Fibroblast of villous mesenchyme (primary cell): Measurements from ENCODE around the gene SUCLG2. TPM values are rescaled to one million over a fixed set of nuclear protein-coding genes. Genes with fewer than 3 reads are reported as not detected.

Experiments used
- DNase-seq: peaks from one replicate; pipeline ENCODE4 v3.0.0-alpha.2; 2010; ENCODE audit warnings: low read depth
- H3K4me3 ChIP-seq: 2 replicates; pipeline ENCODE4 v1.5.1; 2011; ENCODE audit warnings: low read depth, mild to moderate bottlenecking, low read length
- CTCF ChIP-seq: IDR thresholded peaks from 2 replicates; pipeline ENCODE4 v1.5.1; 2012; ENCODE audit warnings: low read depth, mild to moderate bottlenecking, low read length; ENCODE audit not compliant: insufficient read depth
- total RNA-seq: library from RNA; depleted of rRNA; stranded (reverse); fragments of >200 nt; gene quantifications from 2 replicates; pipeline ENCODE4 v1.2.3, GENCODE V29; 2012

SUCLG2 gene
- total RNA-seq, 1 donor, result 45.8 TPM

- TF ChIP-seq CTCF, result no peak
- no peak overlapping the region for H3K4me3 ChIP-seq
- DNase-seq, result no peak
Measured at GRCh38 chr3:67423722-67424121, 230.7 kb downstream of the SUCLG2 start.

- DNase-seq, result no peak
- no peak for TF ChIP-seq CTCF
- H3K4me3 ChIP-seq, result no peak overlapping the region
Measured at GRCh38 chr3:67421912-67422311, 232.5 kb downstream of the SUCLG2 start.

GRCh38 chr3:67419779-67420178 is 234.6 kb downstream of the SUCLG2 start:
- no peak for TF ChIP-seq CTCF

GRCh38 chr3:67419218-67419529 is 235.2 kb downstream of the SUCLG2 start:
- DNase-seq, result no peak
- no peak for TF ChIP-seq CTCF
- H3K4me3 ChIP-seq, result no peak overlapping the region

More at GRCh38 chr3:67419779-67420178, 234.6 kb downstream of the SUCLG2 start:
- no peak overlapping the region for H3K4me3 ChIP-seq
- DNase-seq, result no peak

GRCh38 chr3:67418426-67419217 is 235.8 kb downstream of the SUCLG2 start:
- no peak overlapping the region for H3K4me3 ChIP-seq
- no peak for DNase-seq
- no peak for TF ChIP-seq CTCF

- DNase-seq, result no peak
- no peak overlapping the region for H3K4me3 ChIP-seq
- peak; percentile 17 for TF ChIP-seq CTCF
Measured at GRCh38 chr3:67416703-67417102, 237.7 kb downstream of the SUCLG2 start.

GRCh38 chr3:67415511-67415910 is 238.9 kb downstream of the SUCLG2 start:
- DNase-seq, result peak; percentile 44
- H3K4me3 ChIP-seq, result no peak overlapping the region
- no peak for TF ChIP-seq CTCF
